ENCODE data around the gene SPG11.

The SPG11 gene

DNA sequence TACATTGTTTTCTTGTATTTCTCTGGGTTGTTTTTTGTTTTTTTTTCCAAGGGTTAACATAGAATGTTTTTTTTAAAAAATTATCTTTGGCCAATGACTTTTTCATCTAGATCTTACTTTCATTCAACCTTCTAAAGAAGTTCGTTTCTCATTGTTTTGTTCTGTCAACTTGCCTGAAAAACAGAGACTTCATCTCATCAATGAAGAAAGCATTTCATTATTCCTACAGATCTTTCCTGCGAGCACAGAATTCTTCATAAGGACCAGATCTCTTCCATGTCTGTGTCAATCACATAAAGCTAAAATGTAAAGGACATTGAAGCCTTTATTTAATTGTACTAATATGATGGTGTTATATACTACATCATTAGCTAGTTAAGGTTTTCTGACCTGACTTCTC lies 136.2 kb downstream of the SPG11 start:
- TF ChIP-seq CTCF (IDR thresholded peaks at IDR 0.05; ENCODE audit: low read depth, low read length, poor library complexity, severe bottlenecking) (no peak), EZH2phosphoT487 (IDR thresholded peaks at IDR 0.05; ENCODE audit: borderline replicate concordance, low read length) (no peak)
- Histone ChIP-seq H3K4me1 (ENCODE audit: control insufficient read depth, low read length) (no peaks in the 10 kb centered on the region), H3K9me3 (ENCODE audit: control insufficient read depth, insufficient read depth, low read length) (no peaks in the 10 kb centered on the region), H3K9me2 (replicated peaks; ENCODE audit: control insufficient read depth, low read length) (no peaks in the 10 kb centered on the region), H3K79me2 (ENCODE audit: control insufficient read depth, low read length) (no peaks in the 10 kb centered on the region), H3K36me3 (ENCODE audit: control insufficient read depth, low read length) (peaks cover 33% of the 10 kb centered on the region), H3K27me3 (ENCODE audit: control insufficient read depth, low read length) (no peaks in the 10 kb centered on the region), H4K20me1 (ENCODE audit: control insufficient read depth, insufficient read depth, low read depth, low read length) (0 out of 2 replicates have a peak, but pooled peaks cover 12% of the 10 kb centered on the region), H3K4me2 (ENCODE audit: low read length) (no peak overlapping the region), H3F3A (ENCODE audit: control insufficient read depth, insufficient read depth) (peaks cover 25% of the 10 kb centered on the region), H3K27ac (ENCODE audit: low read depth, low read length) (no peak overlapping the region), H3K4me3 (ENCODE audit: low read length) (no peak overlapping the region)

DNA sequence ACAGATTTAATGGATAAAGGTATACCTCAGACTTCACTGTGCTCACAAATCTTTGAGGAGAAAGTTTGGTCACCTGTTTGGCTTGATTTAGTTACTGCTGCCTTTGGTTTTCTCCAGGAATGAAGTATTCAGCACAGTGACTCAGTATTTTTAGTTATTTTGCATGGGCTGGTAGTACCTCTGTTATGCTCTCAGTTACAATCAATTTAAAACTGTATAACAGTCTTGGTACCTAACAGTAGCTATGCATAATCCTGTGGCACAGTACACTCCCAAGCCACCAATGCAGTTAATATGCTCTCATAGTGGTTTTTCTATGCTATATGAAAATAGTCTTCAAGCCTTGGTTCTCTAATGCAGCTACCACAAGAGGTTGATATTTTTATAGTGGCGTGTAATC lies 138.4 kb downstream of the SPG11 start:
- Histone ChIP-seq H3K36me3 (ENCODE audit: control insufficient read depth, low read length) (peaks cover 49% of the 10 kb centered on the region), H3K27ac (ENCODE audit: low read depth, low read length) (no peak overlapping the region), H3K9me2 (replicated peaks; ENCODE audit: control insufficient read depth, low read length) (no peaks in the 10 kb centered on the region), H3K4me1 (ENCODE audit: control insufficient read depth, low read length) (no peaks in the 10 kb centered on the region), H3K9me3 (ENCODE audit: control insufficient read depth, insufficient read depth, low read length) (no peaks in the 10 kb centered on the region), H3K4me3 (ENCODE audit: low read length) (no peak overlapping the region), H4K20me1 (ENCODE audit: control insufficient read depth, insufficient read depth, low read depth, low read length) (0 out of 2 replicates have a peak, but pooled peaks cover 12% of the 10 kb centered on the region), H3K27me3 (ENCODE audit: control insufficient read depth, low read length) (no peaks in the 10 kb centered on the region), H3F3A (ENCODE audit: control insufficient read depth, insufficient read depth) (peaks cover 25% of the 10 kb centered on the region), H3K4me2 (ENCODE audit: low read length) (no peak overlapping the region), H3K79me2 (ENCODE audit: control insufficient read depth, low read length) (no peaks in the 10 kb centered on the region)
- TF ChIP-seq EZH2phosphoT487 (IDR thresholded peaks at IDR 0.05; ENCODE audit: borderline replicate concordance, low read length): no peak
- no peak for TF ChIP-seq CTCF (IDR thresholded peaks at IDR 0.05; ENCODE audit: low read depth, low read length, poor library complexity, severe bottlenecking)

DNA sequence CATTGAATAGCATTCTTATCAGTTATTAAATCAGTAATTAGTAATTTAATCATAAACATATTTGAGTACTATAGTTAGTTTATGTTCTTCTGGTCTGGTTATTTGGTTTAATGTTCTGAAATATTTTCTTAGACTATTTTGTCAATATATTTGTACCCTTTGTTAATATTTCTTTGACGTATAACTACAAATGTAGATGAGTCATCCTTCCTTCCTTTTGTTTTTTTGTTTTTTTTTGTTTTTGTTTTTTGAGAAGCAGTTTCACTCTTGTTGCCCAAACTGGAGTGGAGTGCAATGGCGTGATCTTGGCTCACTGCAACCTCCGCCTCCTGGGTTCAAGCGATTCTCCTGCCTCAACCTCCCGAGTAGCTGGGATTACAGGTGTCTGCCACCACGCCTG lies 143.9 kb downstream of the SPG11 start:
- no peaks in the 10 kb centered on the region for H4K20me1 ChIP-seq (ENCODE audit: control insufficient read depth, insufficient read depth, low read depth, low read length)
- no peaks in the 10 kb centered on the region for H3K9me2 ChIP-seq (replicated peaks; ENCODE audit: control insufficient read depth, low read length)
- no peaks in the 10 kb centered on the region for H3K79me2 ChIP-seq (ENCODE audit: control insufficient read depth, low read length)
- no peak for TF ChIP-seq EZH2phosphoT487 (IDR thresholded peaks at IDR 0.05; ENCODE audit: borderline replicate concordance, low read length)
- no peak overlapping the region for H3K4me3 ChIP-seq (ENCODE audit: low read length)
- H3K36me3 ChIP-seq (ENCODE audit: control insufficient read depth, low read length): peaks cover 78% of the 10 kb centered on the region
- H3F3A ChIP-seq (ENCODE audit: control insufficient read depth, insufficient read depth): peaks cover 16% of the 10 kb centered on the region
- no peaks in the 10 kb centered on the region for H3K27me3 ChIP-seq (ENCODE audit: control insufficient read depth, low read length)
- H3K4me1 ChIP-seq (ENCODE audit: control insufficient read depth, low read length): no peaks in the 10 kb centered on the region
- no peak overlapping the region for H3K27ac ChIP-seq (ENCODE audit: low read depth, low read length)
- no peak overlapping the region for H3K4me2 ChIP-seq (ENCODE audit: low read length)
- H3K9me3 ChIP-seq (ENCODE audit: control insufficient read depth, insufficient read depth, low read length): no peaks in the 10 kb centered on the region

- Histone ChIP-seq H3K79me2 (ENCODE audit: control insufficient read depth, low read length) (no peaks in the 10 kb centered on the region), H3K27ac (ENCODE audit: low read depth, low read length) (no peak overlapping the region), H3K9me2 (replicated peaks; ENCODE audit: control insufficient read depth, low read length) (no peaks in the 10 kb centered on the region), H3K4me1 (ENCODE audit: control insufficient read depth, low read length) (no peaks in the 10 kb centered on the region), H3K27me3 (ENCODE audit: control insufficient read depth, low read length) (no peaks in the 10 kb centered on the region), H3K4me3 (ENCODE audit: low read length) (no peak overlapping the region), H3K4me2 (ENCODE audit: low read length) (no peak overlapping the region), H3F3A (ENCODE audit: control insufficient read depth, insufficient read depth) (peaks cover 27% of the 10 kb centered on the region), H3K9me3 (ENCODE audit: control insufficient read depth, insufficient read depth, low read length) (no peaks in the 10 kb centered on the region), H4K20me1 (ENCODE audit: control insufficient read depth, insufficient read depth, low read depth, low read length) (no peaks in the 10 kb centered on the region), H3K36me3 (ENCODE audit: control insufficient read depth, low read length) (peaks cover 69% of the 10 kb centered on the region)
- TF ChIP-seq CTCF (IDR thresholded peaks at IDR 0.05; ENCODE audit: low read depth, low read length, poor library complexity, severe bottlenecking) (no peak), EZH2phosphoT487 (IDR thresholded peaks at IDR 0.05; ENCODE audit: borderline replicate concordance, low read length) (no peak)
These were observed 147.0 kb downstream of the SPG11 start for GRCh38 chr15:44516436-44516835.
